Nephron progenitor cell (in vitro differentiated cells): Measurements from ENCODE around the gene COL9A3.

ENCODE experiments used
- DNase-seq: peaks from one replicate; pipeline ENCODE4 v3.0.0; 2021
- H3K27ac Mint-ChIP-seq: 2 replicates; pipeline ENCODE4 v1.8.0; 2021; ENCODE audit warnings: mild to moderate bottlenecking, moderate library complexity, mixed read lengths
- H3K27me3 Mint-ChIP-seq: 2 replicates; pipeline ENCODE4 v1.8.0; 2021; ENCODE audit warnings: mild to moderate bottlenecking, low read depth, mixed read lengths; ENCODE audit not compliant: poor library complexity
- H3K36me3 Mint-ChIP-seq: 2 replicates; pipeline ENCODE4 v1.8.0; 2021; ENCODE audit warnings: low read depth, mixed read lengths
- H3K4me1 Mint-ChIP-seq: 2 replicates; pipeline ENCODE4 v1.8.0; 2021; ENCODE audit warnings: mixed read lengths
- H3K4me3 Mint-ChIP-seq: 2 replicates; pipeline ENCODE4 v1.8.0; 2021; ENCODE audit warnings: mild to moderate bottlenecking, moderate library complexity, mixed read lengths
- H3K9me3 Mint-ChIP-seq: 2 replicates; pipeline ENCODE4 v1.8.0; 2021; ENCODE audit warnings: mild to moderate bottlenecking, moderate library complexity, mixed read lengths
- CTCF ChIP-seq: fragments of 200-600 bp; sonication (generic); IDR thresholded peaks from 2 replicates; pipeline ENCODE4 v1.5.0; 2021; ENCODE audit warnings: antibody characterized with exemption

The COL9A3 gene

GRCh38 chr20:62855120-62855519 lies 38.3 kb downstream of the COL9A3 start:
- no peaks in the 10 kb centered on the region for H3K9me3 Mint-ChIP-seq
- H3K36me3 Mint-ChIP-seq: peaks cover 39% of the 10 kb centered on the region
- H3K27me3 Mint-ChIP-seq: peaks cover 20% of the 10 kb centered on the region
- peaks cover 26% of the 10 kb centered on the region for H3K4me1 Mint-ChIP-seq
- no peak overlapping the region for H3K27ac Mint-ChIP-seq
- no peak for DNase-seq
- no peak overlapping the region for H3K4me3 Mint-ChIP-seq
- TF ChIP-seq CTCF: no peak

- no peak overlapping the region for H3K4me3 Mint-ChIP-seq
- H3K4me1 Mint-ChIP-seq: peaks cover 24% of the 10 kb centered on the region
- H3K36me3 Mint-ChIP-seq: peaks cover 35% of the 10 kb centered on the region
- no peak overlapping the region for H3K27ac Mint-ChIP-seq
- TF ChIP-seq CTCF: no peak
- H3K9me3 Mint-ChIP-seq: no peaks in the 10 kb centered on the region
- peaks cover 25% of the 10 kb centered on the region for H3K27me3 Mint-ChIP-seq
- no peak for DNase-seq
Measured at GRCh38 chr20:62856931-62857619, 40.2 kb downstream of the COL9A3 start.

GRCh38 chr20:62858058-62858830 lies 41.4 kb downstream of the COL9A3 start:
- Mint-ChIP-seq H3K27me3 (peaks cover 28% of the 10 kb centered on the region), H3K27ac (no peak overlapping the region), H3K4me3 (no peak overlapping the region), H3K4me1 (peaks cover 33% of the 10 kb centered on the region), H3K36me3 (peaks cover 31% of the 10 kb centered on the region), H3K9me3 (peaks cover 7% of the 10 kb centered on the region)
- DNase-seq: no peak
- no peak for TF ChIP-seq CTCF

GRCh38 chr20:62859721-62860120 lies 42.9 kb downstream of the COL9A3 start:
- H3K36me3 Mint-ChIP-seq: peaks cover 20% of the 10 kb centered on the region
- no peak overlapping the region for H3K27ac Mint-ChIP-seq
- peaks cover 21% of the 10 kb centered on the region for H3K9me3 Mint-ChIP-seq
- peaks cover 28% of the 10 kb centered on the region for H3K27me3 Mint-ChIP-seq
- TF ChIP-seq CTCF: no peak
- DNase-seq: no peak
- peaks cover 33% of the 10 kb centered on the region for H3K4me1 Mint-ChIP-seq
- peak overlapping the region; percentile 80 for H3K4me3 Mint-ChIP-seq

- H3K27ac Mint-ChIP-seq: no peak overlapping the region
- peaks cover 28% of the 10 kb centered on the region for H3K27me3 Mint-ChIP-seq
- no peak for TF ChIP-seq CTCF
- peaks cover 14% of the 10 kb centered on the region for H3K36me3 Mint-ChIP-seq
- peak overlapping the region; percentile 80 for H3K4me3 Mint-ChIP-seq
- H3K4me1 Mint-ChIP-seq: peaks cover 33% of the 10 kb centered on the region
- peaks cover 28% of the 10 kb centered on the region for H3K9me3 Mint-ChIP-seq
- DNase-seq: no peak
Measured at GRCh38 chr20:62860391-62860923, 43.6 kb downstream of the COL9A3 start.
